Amniotic epithelial cell (primary cell): ENCODE measurements around the gene ASPDH.

Source experiments
- DNase-seq: peaks from one replicate; pipeline ENCODE4 v3.0.0-alpha.2; 2010; ENCODE audit warnings: low read depth

Gene ASPDH

DNA sequence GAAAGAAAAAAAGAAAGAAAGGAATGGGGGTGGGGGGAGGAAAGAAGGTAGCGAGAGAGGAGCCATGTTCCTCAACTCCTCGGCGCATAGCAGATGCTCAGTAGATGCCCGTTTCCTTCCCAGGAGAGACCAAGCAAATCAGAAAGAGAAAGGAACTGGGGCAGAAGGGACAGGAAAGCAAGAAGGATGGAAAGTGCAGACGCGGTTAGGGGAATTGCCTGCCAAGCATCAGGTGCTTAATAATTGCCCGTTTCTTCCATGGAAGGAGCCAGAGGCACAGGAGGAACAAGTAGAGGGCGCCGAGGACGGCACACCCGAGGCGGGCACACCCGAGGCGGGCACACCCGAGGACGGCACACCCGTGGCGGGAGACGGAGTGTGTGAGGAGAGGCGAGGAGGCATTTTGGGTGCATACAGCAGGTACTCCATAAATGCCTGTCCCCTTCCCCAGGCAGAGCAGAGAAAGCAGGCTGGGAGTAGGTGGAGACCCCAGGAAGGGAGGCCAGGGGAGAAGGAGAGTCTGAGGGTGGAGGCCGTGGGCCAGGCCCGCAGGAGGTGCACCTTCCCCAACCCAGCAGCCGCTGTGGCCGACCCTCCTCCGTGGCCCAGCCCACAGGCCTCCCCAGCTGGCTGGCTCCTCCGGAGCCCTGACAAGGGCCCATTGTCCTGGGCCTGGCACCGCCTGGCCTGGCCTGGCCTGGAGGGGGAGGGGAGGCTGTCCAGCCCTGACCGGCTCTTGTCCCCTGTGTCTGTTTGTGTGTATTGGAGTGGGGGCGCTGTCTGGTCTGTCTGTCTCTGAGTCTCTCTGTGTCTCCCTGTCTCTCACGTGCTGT lies 17.3 kb downstream of the ASPDH start:
- DNase-seq = no peak

DNA sequence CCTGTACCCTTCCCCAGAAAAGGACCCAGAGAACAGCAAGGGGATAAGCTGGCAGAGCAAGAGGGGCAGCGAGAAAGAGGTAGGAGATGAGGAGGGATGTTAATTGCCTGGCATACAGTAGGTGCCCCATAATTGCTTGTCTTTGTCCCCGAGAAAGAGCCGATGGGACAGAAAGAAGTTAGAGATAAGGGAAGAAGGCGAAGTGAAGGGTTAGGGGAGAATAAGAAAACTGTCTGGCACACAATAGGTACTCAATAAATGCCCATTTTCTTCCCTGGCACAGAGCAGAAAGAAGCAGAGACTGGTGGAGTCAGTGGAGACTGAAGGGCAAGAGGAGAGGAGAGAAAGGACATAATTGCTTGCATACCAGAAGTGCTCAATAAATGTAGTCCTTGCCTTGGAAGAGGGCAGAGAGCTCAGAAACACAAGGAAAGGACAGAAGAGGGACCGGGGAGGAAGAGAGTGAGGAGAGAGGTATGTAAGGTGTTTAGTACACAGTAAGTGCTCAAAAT lies 18.6 kb downstream of the ASPDH start:
- no peak for DNase-seq

DNA sequence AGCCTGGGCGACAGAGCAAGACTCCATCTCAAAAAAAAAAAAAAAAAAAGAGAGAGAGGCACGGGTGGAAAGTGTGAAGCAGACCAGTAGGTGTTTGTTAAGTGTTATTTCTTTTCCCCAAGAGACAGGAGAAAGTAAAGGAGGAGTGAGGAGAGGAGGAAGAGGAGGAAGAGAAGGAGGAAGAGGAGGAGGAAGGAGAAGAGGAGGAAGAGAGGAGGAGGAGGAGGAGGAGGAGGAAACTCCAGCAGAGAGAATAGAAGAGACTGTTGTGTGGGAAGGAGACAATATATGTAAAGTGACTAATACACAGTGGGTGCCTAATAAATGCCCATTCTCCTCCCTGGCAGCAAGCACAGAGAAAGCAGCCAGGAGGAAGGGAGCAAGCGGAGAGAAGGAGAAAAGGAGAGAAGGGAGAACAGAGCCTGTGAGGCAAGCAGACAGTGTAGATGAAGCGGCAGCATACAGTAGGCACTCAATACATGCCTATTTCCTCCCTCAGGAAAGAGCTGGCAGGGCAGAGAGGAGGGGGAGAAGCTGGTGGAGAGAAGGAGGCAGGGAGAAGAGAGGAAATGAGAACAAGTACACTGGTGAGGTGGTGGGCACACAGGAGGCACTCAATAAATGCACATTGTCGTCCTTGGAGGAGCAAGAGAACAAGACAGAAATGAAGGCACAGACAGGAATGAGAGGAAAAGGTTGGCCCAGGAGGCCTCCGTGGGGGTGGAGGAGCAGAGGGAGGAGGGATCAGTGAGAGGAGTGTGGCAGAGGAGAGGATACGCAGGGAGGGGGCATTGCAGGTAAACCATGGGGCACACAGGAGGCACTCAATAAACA lies 19.3 kb downstream of the ASPDH start:
- no peak for DNase-seq

DNA sequence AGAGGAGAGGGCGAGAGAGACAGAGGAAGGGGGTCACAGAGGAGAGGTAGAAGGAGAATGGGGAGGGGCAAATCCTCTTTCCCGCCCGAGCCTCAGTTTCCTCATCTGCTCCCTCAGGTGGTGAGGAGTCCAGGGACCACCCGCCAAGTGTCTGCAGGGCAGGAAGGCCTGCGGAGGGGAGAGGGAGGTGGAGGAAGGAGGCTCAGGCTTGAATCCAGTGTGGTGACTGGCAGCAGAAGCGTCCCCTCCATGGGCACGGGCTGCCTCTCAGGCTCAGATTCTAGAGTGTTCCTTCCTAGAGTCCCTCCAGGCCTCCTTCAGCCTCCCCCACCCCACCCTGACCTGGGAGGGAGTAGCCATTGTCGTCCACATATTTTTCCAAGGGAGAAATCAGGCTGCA lies 20.5 kb downstream of the ASPDH start:
- no peak for DNase-seq

DNA sequence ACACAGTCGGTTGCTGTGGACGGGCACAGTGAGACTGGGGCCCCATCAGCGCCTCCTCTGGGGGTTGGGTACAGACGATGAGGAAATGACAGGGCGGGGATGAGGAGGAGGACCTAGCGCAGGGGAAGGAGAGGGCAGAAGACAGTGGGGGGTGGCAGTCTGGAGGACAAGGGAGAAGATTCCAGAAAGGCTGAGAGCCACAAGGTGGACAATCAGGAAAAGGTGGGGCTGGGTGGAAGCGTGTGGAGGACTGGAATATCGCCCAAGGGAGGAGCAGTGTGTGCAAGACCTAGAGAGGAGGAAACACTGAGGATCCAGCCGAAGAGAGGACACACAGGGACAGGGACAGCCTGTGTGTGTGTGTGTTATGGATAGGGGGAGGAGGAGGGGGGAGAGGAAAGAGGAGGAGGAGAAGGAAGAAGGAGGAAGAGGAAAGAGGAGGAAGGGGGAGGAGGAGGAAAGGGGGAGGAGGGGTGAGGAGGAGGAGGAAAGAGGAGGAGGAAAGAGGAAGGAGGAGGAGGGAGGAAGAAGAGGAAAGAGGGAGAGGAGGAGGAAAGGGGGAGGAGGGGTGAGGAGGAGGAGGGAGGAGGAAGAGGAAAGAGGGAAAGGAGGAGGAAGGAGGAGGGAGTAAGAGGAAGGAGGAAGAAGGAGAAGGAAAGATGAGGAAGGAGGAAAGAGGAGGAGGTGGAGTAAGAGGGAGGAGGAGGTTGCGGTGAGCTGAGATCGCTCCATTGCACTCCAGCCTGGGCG lies 21.2 kb downstream of the ASPDH start:
- DNase-seq = no peak

DNA sequence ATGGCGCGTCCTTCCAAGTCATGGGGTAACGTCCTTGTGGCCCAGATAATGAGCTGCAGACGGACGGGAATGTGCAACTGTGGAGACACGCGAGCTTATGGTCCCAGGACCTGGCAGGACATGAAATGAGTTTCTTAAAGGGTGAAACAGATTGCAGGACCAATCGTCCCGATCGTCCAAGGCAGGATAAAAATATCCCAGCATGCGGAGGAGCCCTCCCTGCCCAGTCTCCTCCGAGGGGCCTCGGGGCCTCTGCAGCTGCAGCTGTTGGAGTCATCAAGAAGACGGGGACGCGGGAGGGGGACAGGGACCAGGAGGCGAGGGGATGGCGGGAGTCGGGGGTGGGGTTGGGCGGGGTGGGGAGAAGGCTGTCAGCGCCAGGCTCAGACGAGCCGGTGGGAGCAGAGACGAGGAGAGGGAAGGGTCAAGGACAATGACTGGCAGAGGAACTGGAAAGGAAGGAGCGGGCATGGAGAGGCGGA lies 22.7 kb downstream of the ASPDH start:
- DNase-seq = no peak

DNA sequence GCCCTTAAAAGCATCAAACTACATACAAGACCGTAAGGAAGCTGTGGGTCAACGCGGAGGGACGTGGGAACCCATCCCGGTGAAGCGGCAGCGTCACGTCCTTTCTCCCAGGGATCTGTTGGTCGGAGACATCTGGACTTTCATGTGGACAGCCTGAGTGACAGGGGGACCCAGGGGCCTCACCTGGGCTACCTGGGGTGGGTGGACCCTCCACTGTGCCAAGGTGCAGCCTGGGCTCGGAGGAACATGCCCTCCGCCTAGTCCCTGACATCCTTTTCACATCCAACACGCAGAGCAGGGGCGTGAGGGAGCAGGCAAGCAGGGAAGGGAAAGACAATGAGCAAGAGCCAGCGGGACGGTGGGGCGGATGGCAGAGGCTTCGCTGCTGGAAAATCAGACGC lies 23.3 kb downstream of the ASPDH start:
- no peak for DNase-seq

DNA sequence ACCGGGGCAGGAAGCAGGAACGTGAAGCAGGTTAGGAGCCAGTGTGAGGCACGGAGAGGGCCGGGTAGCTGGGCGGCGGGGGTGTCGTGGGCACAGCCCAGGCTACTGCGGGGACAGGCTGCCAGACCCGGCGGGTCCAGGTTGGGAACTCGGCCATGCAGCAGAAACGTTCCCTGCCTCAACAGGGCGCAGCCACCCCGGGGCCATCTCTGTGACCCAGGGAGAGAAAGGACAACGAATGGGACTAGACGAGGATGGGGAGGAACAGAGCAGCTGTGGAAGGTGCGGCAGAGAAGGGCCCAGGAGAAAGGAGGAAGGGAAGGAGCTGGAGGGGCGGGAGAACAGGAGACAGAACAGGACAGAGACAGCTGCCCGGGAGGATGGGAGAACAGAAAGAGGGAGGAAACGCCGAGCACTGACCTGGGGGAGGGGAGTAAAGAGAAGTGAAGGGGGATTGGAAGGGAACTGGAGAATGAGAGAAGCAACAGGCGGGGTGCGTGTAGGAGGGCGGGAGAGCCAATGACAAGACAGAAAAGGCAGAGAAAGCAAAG lies 24.2 kb downstream of the ASPDH start:
- no peak for DNase-seq

DNA sequence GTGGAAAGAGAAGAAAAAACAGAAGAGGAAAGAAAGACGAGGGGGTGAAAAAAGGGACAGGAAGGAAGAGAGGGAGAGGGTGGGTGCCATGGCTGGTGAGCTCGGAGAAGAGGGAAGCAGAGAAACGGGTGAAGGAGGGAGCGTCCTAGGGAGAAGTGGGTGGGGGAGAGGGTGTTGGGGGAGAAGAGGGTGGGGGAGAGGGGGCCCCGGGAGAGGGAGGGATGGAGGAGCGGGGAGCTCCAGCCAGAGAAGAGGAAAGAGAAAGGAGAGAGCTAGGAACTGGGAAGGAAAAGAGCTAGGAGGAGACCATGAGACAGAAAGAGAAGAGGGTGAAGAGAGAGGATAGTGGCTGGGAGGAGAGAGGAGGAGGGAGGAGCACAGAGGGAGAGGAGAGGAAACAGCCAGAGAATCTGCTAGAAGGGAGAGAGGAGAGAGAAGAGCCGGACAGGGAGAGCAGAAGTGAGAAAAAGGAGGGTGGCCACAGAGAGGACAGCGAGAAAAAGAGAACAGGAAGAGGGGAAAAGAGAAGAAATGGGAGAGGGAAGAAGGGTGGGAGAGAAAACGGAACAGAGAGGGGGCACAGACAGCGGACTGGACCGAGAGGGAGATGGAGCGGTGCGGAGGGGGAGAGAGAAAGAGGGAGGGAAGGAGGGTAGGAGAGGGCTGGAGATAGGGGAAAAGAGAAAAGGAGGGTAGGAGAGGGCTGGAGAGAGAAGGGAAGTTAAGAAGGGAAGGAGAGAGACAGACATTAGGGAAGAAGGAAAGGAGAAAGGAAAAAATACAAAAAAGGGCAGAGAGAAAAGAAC lies 25.1 kb downstream of the ASPDH start:
- DNase-seq = no peak

DNA sequence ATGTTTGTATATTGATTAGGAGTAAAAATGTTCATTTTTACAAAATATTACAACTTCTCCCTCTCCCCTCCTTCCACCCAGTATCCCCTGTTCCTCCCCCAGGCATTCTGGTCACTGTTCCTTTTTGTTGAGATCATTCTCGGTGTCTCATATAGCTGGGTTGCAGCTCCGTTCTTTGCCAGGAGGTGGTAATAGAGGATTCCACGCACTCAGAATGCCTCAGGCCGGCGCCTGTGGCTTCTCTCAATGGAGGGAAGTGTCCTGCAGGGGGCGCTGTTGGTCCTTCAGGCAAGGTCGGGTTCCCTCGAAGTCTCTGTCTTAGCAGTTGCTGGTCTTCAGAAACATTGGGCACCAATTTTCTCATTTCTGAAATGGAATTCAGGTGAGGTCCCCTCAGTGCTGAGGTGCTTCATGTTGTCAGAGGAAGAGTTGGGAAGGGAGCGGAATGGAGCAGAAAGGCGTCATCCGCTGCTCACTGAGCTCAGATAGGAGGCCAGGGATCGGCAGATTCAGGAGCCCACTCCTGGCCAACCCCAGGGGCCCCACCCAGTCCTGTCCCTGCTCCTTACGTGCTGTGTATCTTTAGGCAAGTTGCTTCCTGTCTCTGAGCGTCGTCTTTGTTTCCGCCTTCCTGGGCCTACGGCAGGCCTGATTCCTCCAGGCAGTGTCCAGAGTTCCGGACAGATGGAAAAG lies 26.7 kb downstream of the ASPDH start:
- DNase-seq = peak; percentile 48

DNA sequence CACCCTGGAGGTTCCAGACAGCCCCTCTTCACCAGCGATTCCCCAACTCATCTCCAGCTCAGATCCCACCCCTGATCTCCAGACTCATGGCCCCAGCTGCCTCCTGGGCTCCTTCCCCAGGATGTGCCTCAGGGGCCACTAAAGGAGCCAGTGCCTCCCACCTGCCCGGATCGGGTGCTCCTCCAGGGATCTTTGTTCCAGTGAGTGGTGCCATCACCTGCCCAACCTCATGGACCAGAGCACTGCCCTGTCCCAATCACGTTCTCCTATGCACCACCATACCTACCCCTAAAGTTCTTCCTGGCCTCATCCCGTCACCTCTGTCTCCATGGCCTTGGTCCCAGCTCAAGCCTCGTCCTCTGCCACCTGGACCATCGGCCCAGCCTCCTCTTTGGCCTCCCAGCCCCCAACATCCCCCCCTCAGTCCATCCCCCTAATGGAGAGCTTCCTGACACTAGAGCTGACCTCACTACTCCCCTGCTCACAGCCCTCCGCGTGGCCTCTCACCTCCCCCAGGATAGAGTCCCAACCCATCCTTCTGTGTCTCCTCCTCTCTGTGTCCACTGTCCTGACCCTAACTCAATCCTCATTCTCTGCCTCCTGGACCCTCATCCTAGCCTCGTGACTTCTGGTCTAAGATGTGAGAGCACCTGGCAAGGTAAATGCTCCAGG lies 28.3 kb downstream of the ASPDH start:
- DNase-seq = no peak

DNA sequence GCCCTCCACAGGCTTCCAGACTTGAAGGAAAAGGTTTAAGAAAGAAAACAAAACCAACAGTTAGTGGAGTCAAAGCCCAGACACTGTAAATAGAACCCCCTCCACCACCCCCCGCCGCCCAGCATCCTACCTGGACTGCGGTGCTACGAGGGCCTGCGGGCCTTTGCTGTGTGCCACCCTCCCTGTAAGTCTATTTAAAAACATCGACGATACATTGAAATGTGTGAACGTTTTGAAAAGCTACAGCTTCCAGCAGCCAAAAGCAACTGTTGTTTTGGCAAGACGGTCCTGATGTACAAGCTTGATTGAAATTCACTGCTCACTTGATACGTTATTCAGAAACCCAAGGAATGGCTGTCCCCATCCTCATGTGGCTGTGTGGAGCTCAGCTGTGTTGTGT lies 30.8 kb downstream of the ASPDH start:
- DNase-seq = no peak

DNA sequence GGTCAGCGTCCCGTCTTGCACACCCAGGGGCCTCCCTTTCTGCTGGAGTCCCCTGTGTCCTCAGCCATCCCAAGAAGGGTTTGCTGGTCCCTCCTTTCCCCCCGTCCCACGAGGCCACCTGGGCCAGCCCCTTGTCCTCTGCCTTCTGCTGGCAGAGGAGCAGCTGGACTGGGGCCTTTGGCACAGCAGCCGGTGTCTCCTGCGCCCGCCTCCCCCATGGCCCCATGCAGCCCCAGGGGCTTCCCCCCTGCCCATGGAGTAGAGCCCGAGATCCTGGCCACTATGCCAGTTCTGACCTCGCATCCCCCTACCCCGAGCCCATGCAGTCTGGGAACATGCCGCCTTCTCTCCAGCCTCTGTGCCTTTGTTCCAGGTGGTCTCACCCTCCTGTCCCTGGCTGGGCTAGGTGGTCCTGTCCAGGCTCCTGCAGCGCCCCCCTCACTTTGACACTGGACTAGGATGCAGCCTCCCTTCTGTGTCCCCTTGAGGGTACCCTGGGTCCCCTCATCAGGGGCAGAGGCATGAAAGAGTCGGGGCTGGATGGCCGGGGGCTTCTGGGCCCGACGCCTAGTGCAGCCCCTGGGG lies 31.4 kb downstream of the ASPDH start:
- no peak for DNase-seq

DNA sequence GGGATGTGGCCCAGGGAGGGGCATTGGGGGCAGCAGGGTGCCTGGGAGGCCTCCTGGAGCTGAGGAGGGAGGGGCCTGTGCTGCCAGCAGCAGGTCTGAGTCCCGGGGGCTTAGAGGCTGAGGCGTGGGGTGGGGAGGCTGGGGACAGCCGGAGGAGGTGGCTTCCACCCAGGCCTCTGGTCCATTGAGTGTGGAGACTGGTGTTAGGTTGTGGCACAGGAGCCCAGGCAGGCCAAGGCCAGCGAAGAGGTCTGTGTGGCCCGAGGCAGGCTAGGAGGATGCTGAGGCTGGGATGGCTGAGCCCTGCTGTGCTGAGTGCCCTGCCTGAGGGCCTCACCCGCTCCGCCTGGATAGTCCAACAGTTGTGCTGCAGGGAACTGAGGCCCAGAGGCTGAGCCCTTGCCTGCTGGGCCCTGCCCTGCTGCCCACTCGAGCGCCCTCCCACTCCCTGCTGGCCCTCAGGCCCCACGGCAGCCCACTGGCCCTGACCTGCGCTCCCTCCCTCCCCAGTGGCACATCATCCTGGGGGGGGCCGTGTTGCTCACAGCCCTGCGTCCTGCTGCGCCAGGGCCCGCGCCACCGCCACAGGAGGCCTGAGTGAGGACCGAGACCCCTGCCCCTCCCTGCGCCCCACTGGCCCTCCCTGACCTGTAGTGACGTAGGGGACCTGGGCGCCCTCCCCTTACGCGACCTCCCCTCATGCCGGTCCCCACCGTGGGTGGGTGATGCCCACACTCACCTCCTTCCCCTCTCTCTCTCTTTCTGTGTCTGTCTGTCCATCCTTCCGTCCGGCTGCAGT lies 32.2 kb downstream of the ASPDH start:
- DNase-seq = no peak

DNA sequence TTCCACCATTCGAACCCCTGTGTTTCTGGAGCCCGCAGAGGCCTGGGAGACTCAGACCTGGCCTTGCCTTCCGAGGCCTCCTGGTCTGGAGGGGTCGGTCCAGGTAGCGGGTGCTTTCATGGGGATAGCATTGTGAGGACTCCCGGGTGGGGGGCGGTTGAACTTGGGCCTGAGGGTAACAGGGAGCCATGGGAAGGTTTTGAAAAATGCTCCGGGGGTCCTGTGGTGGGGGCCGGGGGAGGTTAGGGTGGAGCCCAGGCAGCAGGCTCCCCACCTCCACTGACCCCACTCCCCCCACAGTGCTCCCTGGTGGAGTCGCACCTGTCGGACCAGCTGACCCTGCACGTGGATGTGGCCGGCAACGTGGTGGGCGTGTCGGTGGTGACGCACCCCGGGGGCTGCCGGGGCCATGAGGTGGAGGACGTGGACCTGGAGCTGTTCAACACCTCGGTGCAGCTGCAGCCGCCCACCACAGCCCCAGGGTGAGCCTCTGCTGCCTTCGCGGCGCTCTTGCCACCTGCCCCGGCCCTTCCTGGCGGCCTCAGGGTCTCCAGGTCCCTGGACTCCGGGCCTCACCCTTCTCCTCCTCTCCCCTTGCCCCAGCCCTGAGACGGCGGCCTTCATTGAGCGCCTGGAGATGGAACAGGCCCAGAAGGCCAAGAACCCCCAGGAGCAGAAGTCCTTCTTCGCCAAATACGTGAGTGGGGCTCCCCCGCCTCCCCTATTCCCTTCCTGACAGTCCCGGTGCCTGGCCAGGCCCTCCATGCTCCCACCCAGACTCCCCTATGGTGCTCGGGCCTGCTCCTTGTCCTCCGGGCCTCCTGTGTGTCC lies 33.2 kb downstream of the ASPDH start:
- no peak for DNase-seq

DNA sequence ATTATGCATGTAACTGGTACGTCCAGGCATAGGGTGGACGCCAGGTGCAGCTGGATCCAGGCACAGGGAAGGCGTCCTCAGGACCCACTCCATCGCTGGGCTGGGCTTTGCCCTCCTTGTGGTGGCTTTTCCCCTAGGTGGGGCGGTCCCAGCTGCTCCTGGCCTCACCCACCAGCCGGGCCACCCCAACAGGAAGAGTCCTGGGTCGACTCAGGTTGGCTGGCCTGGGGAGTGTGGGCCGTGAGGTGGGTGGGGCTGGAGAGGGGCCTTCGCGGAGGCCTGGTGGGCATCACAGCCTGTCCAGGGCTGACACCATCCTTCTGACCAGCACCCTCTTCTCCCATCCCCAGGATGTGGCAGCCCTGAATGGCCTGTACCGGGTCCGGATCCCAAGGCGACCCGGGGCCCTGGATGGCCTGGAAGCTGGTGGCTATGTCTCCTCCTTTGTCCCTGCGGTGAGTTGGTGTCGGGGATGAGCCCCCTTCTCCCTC lies 33.9 kb downstream of the ASPDH start:
- DNase-seq = no peak

DNA sequence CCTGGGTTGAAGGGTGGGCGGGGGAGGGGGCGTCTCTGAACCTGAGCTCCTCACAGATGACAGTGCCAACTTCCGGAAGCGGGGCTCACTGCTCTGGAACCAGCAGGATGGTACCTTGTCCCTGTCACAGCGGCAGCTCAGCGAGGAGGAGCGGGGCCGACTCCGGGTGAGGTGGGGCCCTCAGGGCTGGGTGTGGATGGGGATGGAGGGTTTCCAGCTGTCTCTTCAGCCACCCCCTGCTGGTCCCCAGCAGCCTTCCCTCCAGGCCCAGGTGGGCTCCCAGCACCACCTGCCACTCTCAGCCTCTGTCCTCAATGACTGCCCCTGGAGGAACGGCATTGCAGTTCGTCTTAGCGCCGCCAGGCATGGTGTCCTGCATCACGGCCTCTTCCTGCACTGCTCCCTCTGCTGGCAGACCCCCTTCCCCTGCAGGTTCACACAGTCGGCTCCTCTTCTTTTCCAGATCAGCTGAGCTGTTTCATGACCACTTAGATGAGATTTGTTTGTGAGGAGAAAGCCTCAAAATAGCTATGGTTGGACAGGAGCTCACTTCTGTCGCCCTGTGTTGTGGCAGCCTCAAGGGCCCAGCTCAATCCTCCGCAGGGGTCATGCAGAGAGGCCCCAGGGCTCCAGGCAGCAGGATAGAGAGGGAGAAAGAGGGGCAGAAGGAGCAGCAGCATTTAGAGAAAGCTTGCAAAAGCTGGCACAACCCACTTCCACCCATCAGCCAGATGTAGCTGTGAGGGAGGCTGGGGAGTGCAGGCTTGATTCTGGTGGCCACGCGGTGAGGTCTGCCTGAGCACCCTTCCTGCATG lies 34.6 kb downstream of the ASPDH start:
- no peak for DNase-seq
